Uterus (tissue), 2 donors: ENCODE results near the gene TRIM28.

ENCODE experiments used
- CTCF ChIP-seq, 4 experiments: fragments of 200-600 bp in 2 of 4; fragments of 450-650 bp in 2 of 4; sonication (generic) in 2 of 4; IDR thresholded peaks; one replicate each; pipeline ENCODE4 v1.5.1; 2016 to 2019; ENCODE audit warnings: antibody characterized with exemption in 4 of 4, mild to moderate bottlenecking in 2 of 4, moderate library complexity in 1 of 4
- POLR2A ChIP-seq, 2 donors: fragments of 450-650 bp; IDR thresholded peaks; one replicate each; pipeline ENCODE4 v1.6.1; 2016; ENCODE audit warnings: antibody characterized with exemption in 2 of 2, mild to moderate bottlenecking in 1 of 2, moderate library complexity in 1 of 2

GRCh38 chr19:58551123-58551497 lies 7.2 kb downstream of the TRIM28 start:
- no peak for TF ChIP-seq CTCF (IDR thresholded peaks at IDR 0.05)
- TF ChIP-seq POLR2A (IDR thresholded peaks at IDR 0.05), result no peak
